ENCODE measurements around the gene KRT17. TPM values are rescaled to one million over a fixed set of nuclear protein-coding genes. Genes with fewer than 3 reads are reported as not detected.
"Not testable (repeated sequence)": the region's sequence is repeated elsewhere in the genome, so short reads cannot be mapped to it uniquely, and the experiment has no call there.

The KRT17 gene
- polyA plus RNA-seq, 3 donors from 2014 or later: not detected

- peaks cover 2 to 18% (median 8%) of the 10 kb centered on the region in 3 donors for H3K27me3 Mint-ChIP-seq (ENCODE audit: low read depth in 3 of 3)
- no peaks in the 10 kb centered on the region for H3K9me3 Mint-ChIP-seq
- no peaks in the 10 kb centered on the region for H3K36me3 Mint-ChIP-seq
- no peak overlapping the region for H3K27ac Mint-ChIP-seq
- peak; percentile 39 to 45 (median 44) for DNase-seq
- no peak overlapping the region for H3K4me3 Mint-ChIP-seq
- no peaks in the 10 kb centered on the region for H3K4me1 Mint-ChIP-seq
Measured at GRCh38 chr17:41579484-41580243, 44.7 kb downstream of the KRT17 start.

GRCh38 chr17:41578971-41579370 is 45.4 kb downstream of the KRT17 start:
- no peaks in the 10 kb centered on the region for H3K9me3 Mint-ChIP-seq
- DNase-seq: no peak
- no peak overlapping the region for H3K4me3 Mint-ChIP-seq
- H3K4me1 Mint-ChIP-seq: no peaks in the 10 kb centered on the region
- no peaks in the 10 kb centered on the region for H3K36me3 Mint-ChIP-seq
- H3K27ac Mint-ChIP-seq: no peak overlapping the region
- H3K27me3 Mint-ChIP-seq (ENCODE audit: low read depth in 3 of 3): peaks cover 2 to 12% (median 8%) of the 10 kb centered on the region in 3 donors

GRCh38 chr17:41578538-41578937 is 45.8 kb downstream of the KRT17 start:
- H3K36me3 Mint-ChIP-seq: no peaks in the 10 kb centered on the region

GRCh38 chr17:41576740-41577139 is 47.6 kb downstream of the KRT17 start:
- H3K4me1 Mint-ChIP-seq, H3K36me3 Mint-ChIP-seq, DNase-seq, H3K4me3 Mint-ChIP-seq, H3K9me3 Mint-ChIP-seq, H3K27ac Mint-ChIP-seq: not testable (repeated sequence)
- peaks cover 0 to 15% (median 11%) of the 10 kb centered on the region in 3 donors for H3K27me3 Mint-ChIP-seq (ENCODE audit: low read depth in 3 of 3)

More at GRCh38 chr17:41578538-41578937, 45.8 kb downstream of the KRT17 start:
- Mint-ChIP-seq H3K27me3 (ENCODE audit: low read depth in 3 of 3) (peaks cover 2 to 12% (median 9%) of the 10 kb centered on the region in 3 donors), H3K9me3 (no peaks in the 10 kb centered on the region), H3K4me3 (no peak overlapping the region), H3K4me1 (no peaks in the 10 kb centered on the region), H3K27ac (no peak overlapping the region)
- no peak for DNase-seq

GRCh38 chr17:41575336-41575735 is 49.0 kb downstream of the KRT17 start:
- H3K36me3 Mint-ChIP-seq: no peaks in the 10 kb centered on the region
- DNase-seq: no peak

GRCh38 chr17:41571561-41572434 is 52.6 kb downstream of the KRT17 start, which contains the start of gene KRT9:
Gene KRT9, minus strand, starts transcription at chr17:41572059. Its CDS starts 67 bp downstream, at chr17:41571992.
- H3K27ac Mint-ChIP-seq: peak within 1 kb of the TSS in 1 of 6 donors; percentile 12
- H3K27me3 Mint-ChIP-seq (ENCODE audit: low read depth in 3 of 3): peaks cover 3 to 17% (median 6%) of the 10 kb centered on the region in 3 donors
- H3K9me3 Mint-ChIP-seq: peaks cover 0 to 18% (median 6%) of the 10 kb centered on the region in 6 donors
- H3K4me1 Mint-ChIP-seq: peaks cover 9 to 18% of the 10 kb centered on the region in 2 donors
- H3K4me3 Mint-ChIP-seq: no peak within 1 kb of the TSS
- H3K36me3 Mint-ChIP-seq: no peaks in the 10 kb centered on the region
- DNase-seq: no peak

More at GRCh38 chr17:41575336-41575735, 49.0 kb downstream of the KRT17 start:
- Mint-ChIP-seq H3K9me3 (no peaks in the 10 kb centered on the region), H3K27me3 (ENCODE audit: low read depth in 3 of 3) (peaks cover 0 to 17% (median 12%) of the 10 kb centered on the region in 3 donors), H3K4me3 (no peak overlapping the region), H3K27ac (no peak overlapping the region), H3K4me1 (no peaks in the 10 kb centered on the region)

Other genes with a start within 250 kb of the KRT17 start
- not detected for gene KRT34, start 242.3 kb downstream of the KRT17 start, polyA plus RNA-seq
- gene KRT31, start 227.0 kb downstream of the KRT17 start, polyA plus RNA-seq: not detected
- gene KRT37, start 200.0 kb downstream of the KRT17 start, polyA plus RNA-seq: not detected
- not detected for gene KRT38, start 183.6 kb downstream of the KRT17 start, polyA plus RNA-seq
- gene KRT32, start 157.2 kb downstream of the KRT17 start, polyA plus RNA-seq: not detected
- gene KRT35, start 143.4 kb downstream of the KRT17 start, polyA plus RNA-seq: not detected
- gene KRT36, start 134.7 kb downstream of the KRT17 start, polyA plus RNA-seq: not detected
- not detected for gene KRT13, start 119.0 kb downstream of the KRT17 start, polyA plus RNA-seq
- gene KRT15, start 105.7 kb downstream of the KRT17 start, polyA plus RNA-seq: not detected
- not detected for gene KRT19, start 96.3 kb downstream of the KRT17 start, polyA plus RNA-seq
- gene KRT9, start 52.5 kb downstream of the KRT17 start, polyA plus RNA-seq: not detected
- not detected for gene KRT14, start 37.7 kb downstream of the KRT17 start, polyA plus RNA-seq
- not detected for gene KRT16, start 11.8 kb downstream of the KRT17 start, polyA plus RNA-seq
- gene EIF1, start 64.3 kb upstream of the KRT17 start, polyA plus RNA-seq: 1,000 to 10,000 TPM in 1 of 3 donors, 100 to 1,000 TPM in 2; 639 to 1,260 (median 915) TPM
- not detected for gene GAST, start 87.8 kb upstream of the KRT17 start, polyA plus RNA-seq
- gene HAP1, start 110.1 kb upstream of the KRT17 start, polyA plus RNA-seq: not detected
- under 1 TPM in 2 of 3 donors, not detected in 1; 0.61 to 0.76 TPM for gene JUP, start 162.1 kb upstream of the KRT17 start, polyA plus RNA-seq
- gene P3H4, start 187.4 kb upstream of the KRT17 start, polyA plus RNA-seq: 10 to 100 TPM in 1 of 3 donors, 1 to 10 TPM in 2; 6.7 to 11.2 (median 9.8) TPM
- gene FKBP10, start 188.4 kb upstream of the KRT17 start, polyA plus RNA-seq: under 1 TPM in 2 of 3 donors, not detected in 1; 0.43 to 0.71 TPM
- gene NT5C3B, start 211.7 kb upstream of the KRT17 start, polyA plus RNA-seq: 10 to 100 TPM in 2 of 3 donors, 1 to 10 TPM in 1; 6.4 to 24.6 (median 13.7) TPM
- under 1 TPM in 1 of 3 donors, not detected in 2; 0.15 TPM for gene KLHL10, start 213.2 kb upstream of the KRT17 start, polyA plus RNA-seq
- 1 to 10 TPM; 5.9 to 6.4 (median 5.9) TPM for gene KLHL11, start 240.8 kb upstream of the KRT17 start, polyA plus RNA-seq

All from immature natural killer cell (primary cell).